Measurements from ENCODE around the gene CAV2. TPM values are rescaled to one million over a fixed set of nuclear protein-coding genes. Genes with fewer than 3 reads are reported as not detected.

The CAV2 gene
- total RNA-seq, 6 experiments from 2014 or later: 12.5 to 51.0 (median 36.0) TPM

GRCh38 chr7:116492654-116493109 is 6.9 kb upstream of the CAV2 start:
- ATAC-seq (no peak), DNase-seq (no peak)
- TF ChIP-seq POLR2A (IDR thresholded peaks at IDR 0.05) (no peak), CTCF (IDR thresholded peaks at IDR 0.05) (no peak)
- H3K27ac ChIP-seq: no peak overlapping the region
- no peaks in the 10 kb centered on the region for H3K4me1 ChIP-seq
- no peaks in the 10 kb centered on the region for H3K27me3 ChIP-seq
- H3K9me3 ChIP-seq: no peaks in the 10 kb centered on the region
- 85% methylated on average over 3 of the region's 3 CpGs for WGBS (ENCODE audit: insufficient coverage, low coverage, low lambda C conversion rate, missing lambda C conversion rate)
- no peak overlapping the region for H3K4me3 ChIP-seq
- intact Hi-C loops (cut with DNase I): no loop called here
- H3K36me3 ChIP-seq: no peaks in the 10 kb centered on the region

GRCh38 chr7:116493449-116493848 is 6.1 kb upstream of the CAV2 start:
- Histone ChIP-seq H3K4me3 (no peak overlapping the region), H3K27ac (no peak overlapping the region), H3K27me3 (no peaks in the 10 kb centered on the region), H3K4me1 (no peaks in the 10 kb centered on the region), H3K9me3 (no peaks in the 10 kb centered on the region), H3K36me3 (no peaks in the 10 kb centered on the region)
- intact Hi-C loops (cut with DNase I): no loop called here
- TF ChIP-seq CTCF (IDR thresholded peaks at IDR 0.05): no peak
- DNase-seq: no peak
- no peak for ATAC-seq
- 50% methylated on average over 1 of the region's 1 CpG for WGBS (ENCODE audit: insufficient coverage, low coverage, low lambda C conversion rate, missing lambda C conversion rate)

- intact Hi-C loops (cut with DNase I): no loop called here
- WGBS (ENCODE audit: insufficient coverage, low coverage, low lambda C conversion rate, missing lambda C conversion rate): 66% methylated on average over 2 of the region's 2 CpGs
These were observed 5.1 kb upstream of the CAV2 start for GRCh38 chr7:116494472-116494871.

GRCh38 chr7:116495736-116496135 is 3.8 kb upstream of the CAV2 start:
- H3K27me3 ChIP-seq: no peaks in the 10 kb centered on the region
- intact Hi-C loops (cut with DNase I): no loop called here
- H3K9me3 ChIP-seq: no peaks in the 10 kb centered on the region
- H3K36me3 ChIP-seq: no peaks in the 10 kb centered on the region
- no peak overlapping the region for H3K4me3 ChIP-seq
- H3K27ac ChIP-seq: no peak overlapping the region
- no peaks in the 10 kb centered on the region for H3K4me1 ChIP-seq
- WGBS (ENCODE audit: insufficient coverage, low coverage, low lambda C conversion rate, missing lambda C conversion rate): 67% methylated on average over 1 of the region's 1 CpG
- DNase-seq (no peak), ATAC-seq (no peak)
- TF ChIP-seq POLR2A (IDR thresholded peaks at IDR 0.05) (no peak), CTCF (IDR thresholded peaks at IDR 0.05) (no peak)

More at GRCh38 chr7:116494472-116494871, 5.1 kb upstream of the CAV2 start:
- TF ChIP-seq CTCF (IDR thresholded peaks at IDR 0.05) (no peak), POLR2A (IDR thresholded peaks at IDR 0.05) (no peak)
- Histone ChIP-seq H3K9me3 (no peaks in the 10 kb centered on the region), H3K27ac (no peak overlapping the region), H3K27me3 (no peaks in the 10 kb centered on the region), H3K4me3 (no peak overlapping the region), H3K4me1 (no peaks in the 10 kb centered on the region), H3K36me3 (no peaks in the 10 kb centered on the region)
- no peak for ATAC-seq
- no peak for DNase-seq

GRCh38 chr7:116496653-116497052 is 2.9 kb upstream of the CAV2 start:
- no peak for ATAC-seq
- intact Hi-C loops (cut with DNase I): no loop called here
- WGBS (ENCODE audit: insufficient coverage, low coverage, low lambda C conversion rate, missing lambda C conversion rate): 89% methylated on average over 6 of the region's 6 CpGs
- H3K4me3 ChIP-seq: no peak overlapping the region
- H3K4me1 ChIP-seq: peaks cover 0 to 4% (median 0%) of the 10 kb centered on the region in 4 donors
- H3K36me3 ChIP-seq: no peaks in the 10 kb centered on the region
- TF ChIP-seq POLR2A (IDR thresholded peaks at IDR 0.05) (no peak), CTCF (IDR thresholded peaks at IDR 0.05) (no peak)
- H3K9me3 ChIP-seq: no peaks in the 10 kb centered on the region
- no peak for DNase-seq
- no peaks in the 10 kb centered on the region for H3K27me3 ChIP-seq
- no peak overlapping the region for H3K27ac ChIP-seq

Data from right lobe of liver (tissue), 6 donors.